HG02642 (cell line): Measurements from ENCODE around the gene SLC38A1.
"Not testable (repeated sequence)": the region's sequence is repeated elsewhere in the genome, so short reads cannot be mapped to it uniquely, and the experiment has no call there.

Source experiments
- ATAC-seq: cut with Tn5 transposase; IDR thresholded peaks from one replicate; pipeline ENCODE4 v1.9.1; 2021; ENCODE audit warnings: mild to moderate bottlenecking; ENCODE audit not compliant: unreplicated experiment, poor library complexity

Gene SLC38A1

GRCh38 chr12:46209914-46210872 is 58.6 kb downstream of the SLC38A1 start:
- peak; percentile 82 for ATAC-seq

DNA sequence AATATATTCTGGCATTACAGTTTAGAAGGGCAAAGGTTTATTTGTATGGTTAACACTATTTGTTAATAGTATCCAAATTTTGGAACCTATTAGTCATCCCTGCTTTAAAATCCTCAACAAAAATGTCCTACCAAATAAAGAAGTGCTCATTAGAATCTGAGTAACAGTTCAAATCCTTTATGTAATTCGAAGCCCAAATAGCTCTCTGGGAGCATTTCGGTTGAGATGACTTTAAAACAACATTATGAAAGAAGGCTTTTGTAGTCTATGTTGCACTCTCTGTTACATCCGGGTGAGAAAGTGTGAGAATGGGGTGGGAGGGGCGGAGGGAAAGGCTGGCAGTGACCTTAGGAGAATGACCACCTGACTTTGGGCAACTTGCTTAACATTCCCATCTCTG is 59.7 kb downstream of the SLC38A1 start:
- ATAC-seq = no peak

- no peak for ATAC-seq
Observed at GRCh38 chr12:46208370-46208769, 60.5 kb downstream of the SLC38A1 start.

- ATAC-seq = peak; percentile 31
Observed at GRCh38 chr12:46207644-46208043, 61.2 kb downstream of the SLC38A1 start.

- ATAC-seq = no peak
Observed at GRCh38 chr12:46206471-46206870, 62.4 kb downstream of the SLC38A1 start.

GRCh38 chr12:46205294-46205693 is 63.5 kb downstream of the SLC38A1 start:
- ATAC-seq = no peak

GRCh38 chr12:46201284-46201789 is 67.5 kb downstream of the SLC38A1 start:
- no peak for ATAC-seq

DNA sequence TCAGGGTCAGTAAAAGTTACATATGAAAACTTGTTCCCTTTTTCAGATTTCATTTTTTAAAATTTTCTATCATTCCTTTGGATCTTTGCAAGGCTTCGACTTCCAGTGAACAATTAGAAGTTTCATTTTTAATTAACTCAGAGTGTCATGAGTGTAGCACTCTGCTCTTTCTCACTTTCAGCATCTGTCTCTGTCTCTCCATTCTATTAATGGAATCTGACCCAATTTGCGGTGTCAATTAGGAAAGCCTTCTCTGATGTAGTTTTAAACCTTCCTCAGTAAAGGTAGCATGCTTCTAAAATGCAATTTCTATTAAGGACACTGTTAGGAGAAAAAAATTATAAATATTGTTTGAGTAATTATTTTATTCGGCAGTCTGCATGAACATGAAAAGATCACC is 68.3 kb downstream of the SLC38A1 start:
- ATAC-seq = no peak

DNA sequence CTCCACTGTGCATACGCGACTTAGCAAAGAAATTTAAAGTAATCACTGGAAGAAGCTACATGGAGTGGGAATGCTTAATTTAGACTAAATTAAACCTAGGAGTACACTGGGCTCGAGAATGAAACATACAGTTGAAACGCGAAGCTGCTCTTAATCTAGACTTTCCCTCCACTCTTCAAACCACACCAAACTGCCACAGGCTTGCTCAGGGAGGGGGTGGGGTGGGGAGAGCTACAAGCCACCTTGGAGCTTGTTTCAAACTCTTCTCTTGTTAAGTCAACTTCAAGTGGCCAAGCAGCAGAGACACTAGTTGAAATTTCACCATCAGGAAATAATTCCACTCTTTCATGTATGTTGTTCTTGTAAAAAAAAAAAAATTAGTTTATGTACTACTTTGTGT is 69.9 kb downstream of the SLC38A1 start:
- no peak for ATAC-seq

DNA sequence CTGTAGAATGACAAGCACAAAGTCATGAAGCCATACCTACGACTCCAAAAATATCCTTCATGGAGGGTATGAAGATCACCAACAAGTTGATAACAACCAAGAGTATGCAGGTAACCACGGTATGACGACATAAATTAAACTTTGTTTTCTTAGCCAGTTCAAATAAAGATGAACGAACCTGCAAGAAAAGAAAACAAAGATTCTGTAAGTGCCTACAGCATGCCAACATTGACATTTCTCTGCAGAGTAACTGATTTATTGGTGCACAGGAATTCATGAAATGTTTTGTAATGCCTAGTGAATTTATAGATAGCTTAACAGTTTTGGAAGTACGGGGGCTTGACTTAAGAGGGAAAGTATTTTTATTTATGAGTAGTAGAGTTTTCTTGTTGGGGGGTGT is 71.0 kb downstream of the SLC38A1 start:
- no peak for ATAC-seq

DNA sequence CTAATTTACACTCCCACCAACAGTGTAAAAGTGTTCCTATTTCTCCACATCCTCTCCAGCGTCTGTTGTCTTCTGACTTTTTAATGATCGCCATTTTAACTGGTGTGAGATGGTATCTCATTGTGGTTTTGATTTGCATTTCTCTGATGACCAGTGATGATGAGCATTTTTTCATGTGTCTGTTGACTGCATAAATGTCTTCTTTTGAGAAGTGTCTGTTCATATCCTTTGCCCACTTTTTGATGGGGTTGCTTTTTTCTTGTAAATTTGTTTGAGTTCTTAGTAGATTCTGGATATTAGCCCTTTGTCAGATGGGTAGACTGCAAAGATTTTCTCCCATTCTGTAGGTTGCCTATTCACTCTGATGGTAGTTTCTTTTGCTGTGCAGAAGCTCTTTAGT is 78.3 kb downstream of the SLC38A1 start:
- not testable (repeated sequence) for ATAC-seq

DNA sequence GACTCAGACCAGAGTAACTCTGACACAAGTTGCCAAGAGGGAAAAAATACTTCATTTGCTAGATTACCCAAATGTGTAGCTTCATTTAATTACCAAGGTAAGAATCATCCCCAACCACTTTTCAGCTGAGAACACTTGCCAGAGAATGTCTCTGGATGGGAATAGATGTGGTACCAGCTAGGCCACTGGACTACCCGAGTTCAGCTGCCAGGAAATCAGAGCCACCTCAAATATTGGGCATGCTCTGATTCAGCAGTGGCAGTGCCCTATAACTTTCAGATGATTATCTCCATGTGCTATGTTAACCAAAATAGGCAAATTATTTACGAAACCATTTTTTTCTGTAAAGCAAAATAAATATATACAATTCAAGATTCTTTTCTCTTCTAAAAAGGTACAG is 80.7 kb downstream of the SLC38A1 start:
- ATAC-seq = no peak

GRCh38 chr12:46187023-46187422 is 81.8 kb downstream of the SLC38A1 start:
- ATAC-seq = no peak

GRCh38 chr12:46186088-46186487 is 82.8 kb downstream of the SLC38A1 start:
- no peak for ATAC-seq

- ATAC-seq = no peak
Observed at GRCh38 chr12:46185686-46186085, 83.2 kb downstream of the SLC38A1 start.

- no peak for ATAC-seq
Observed at GRCh38 chr12:46184798-46185595, 83.8 kb downstream of the SLC38A1 start.

- ATAC-seq = no peak
Observed at GRCh38 chr12:46183112-46183511, 85.7 kb downstream of the SLC38A1 start.

DNA sequence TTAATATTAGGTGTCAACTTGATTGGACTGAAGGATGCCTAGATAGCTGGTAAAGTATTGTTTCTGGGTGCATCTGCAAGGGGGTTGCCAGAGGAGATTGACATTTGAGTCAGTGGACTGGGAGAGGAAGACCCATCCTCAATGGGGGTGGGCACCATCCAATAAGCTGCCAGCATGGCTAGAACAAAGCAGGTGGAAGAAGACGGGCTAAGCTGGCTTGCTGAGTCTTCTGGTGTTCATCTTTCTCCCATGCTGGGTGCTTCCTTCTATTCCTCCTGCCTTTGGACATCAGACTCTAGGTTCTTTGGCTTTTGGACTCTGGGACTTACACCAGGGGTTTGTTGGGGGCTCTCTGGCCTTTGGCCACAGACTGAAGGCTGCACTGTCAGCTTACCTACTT is 87.4 kb downstream of the SLC38A1 start:
- ATAC-seq = no peak

DNA sequence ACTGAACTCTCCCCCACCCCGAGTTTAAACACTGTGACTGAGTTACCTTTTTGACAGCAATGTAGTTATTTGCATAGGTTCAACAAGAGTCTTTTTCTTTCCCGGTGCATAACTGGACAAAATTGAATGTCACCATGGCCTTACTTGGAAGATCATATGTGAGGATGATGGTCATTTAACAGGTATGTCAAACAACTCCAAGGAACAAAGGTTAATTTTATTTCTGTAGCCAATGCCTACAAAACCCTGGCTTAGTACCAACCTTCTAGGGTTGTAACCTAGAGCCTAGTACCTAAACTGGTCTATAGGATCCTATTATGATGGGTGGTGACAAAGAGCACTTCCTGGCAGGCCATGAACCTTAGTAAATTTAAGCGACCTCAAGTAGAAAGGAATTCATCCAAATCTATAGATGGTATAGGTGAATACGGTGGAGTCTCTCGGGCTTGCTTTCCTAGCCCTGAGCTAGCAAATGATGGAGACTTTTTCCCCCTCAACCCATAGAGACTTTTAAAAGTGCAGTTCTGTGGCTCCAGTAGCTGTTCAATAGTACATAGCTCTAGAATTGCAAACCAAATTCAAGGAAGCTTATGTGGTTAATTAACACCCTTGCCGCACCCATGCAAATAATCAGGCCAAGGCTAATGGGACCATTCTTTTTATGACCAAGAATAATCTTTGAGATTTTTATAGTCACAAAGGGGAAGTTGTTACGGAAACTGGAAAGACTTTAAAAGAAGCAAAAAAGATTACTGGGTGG is 89.0 kb downstream of the SLC38A1 start:
- ATAC-seq = peak; percentile 44

- no peak for ATAC-seq
Observed at GRCh38 chr12:46177837-46178608, 90.8 kb downstream of the SLC38A1 start.
